Stimulated activated CD4-positive, alpha-beta T cell treated with anti-CD3 and anti-CD28 coated beads, Interleukin-12 subunit alpha, Interleukin-12 subunit beta, amount 100 ng/mL, for 48 hours (primary cell): ENCODE results near the gene SUPT4H1.

Experiments
- DNase-seq, 3 donors: peaks; one replicate each; pipeline ENCODE4 v3.0.0-alpha.2; 2020; ENCODE audit warnings: low read depth in 2 of 3, low spot score in 1 of 3

Gene SUPT4H1

GRCh38 chr17:58330997-58331814 is 20.8 kb downstream of the SUPT4H1 start:
- DNase-seq = peak in 1 of 3 donors; percentile 72

GRCh38 chr17:58330538-58330996 is 21.4 kb downstream of the SUPT4H1 start:
- DNase-seq = peak in 1 of 3 donors; percentile 48

GRCh38 chr17:58329810-58330537 is 22.0 kb downstream of the SUPT4H1 start:
- peak in 1 of 3 donors; percentile 54 for DNase-seq

- peak; percentile 84 to 90 (median 90) for DNase-seq
These were observed 22.8 kb downstream of the SUPT4H1 start for GRCh38 chr17:58329035-58329809.

GRCh38 chr17:58328195-58329034 is 23.6 kb downstream of the SUPT4H1 start, which contains the start of gene TSPOAP1:
Gene TSPOAP1, minus strand, starts transcription at chr17:58328795. Its CDS starts 875 bp downstream, at chr17:58327920.
- peak; percentile 84 to 90 (median 85) for DNase-seq

- peak in 1 of 3 donors; percentile 24 for DNase-seq
These were observed 24.4 kb downstream of the SUPT4H1 start for GRCh38 chr17:58327363-58328194.

- DNase-seq = no peak
These were observed 25.2 kb downstream of the SUPT4H1 start for GRCh38 chr17:58326609-58327362.

- no peak for DNase-seq
These were observed 26.0 kb downstream of the SUPT4H1 start for GRCh38 chr17:58325976-58326468.

GRCh38 chr17:58325289-58325726 is 26.7 kb downstream of the SUPT4H1 start:
- DNase-seq = no peak

GRCh38 chr17:58324409-58325288 is 27.4 kb downstream of the SUPT4H1 start:
- DNase-seq = no peak

- no peak for DNase-seq
These were observed 28.0 kb downstream of the SUPT4H1 start for GRCh38 chr17:58324056-58324408.

GRCh38 chr17:58323366-58324055 is 28.5 kb downstream of the SUPT4H1 start:
- DNase-seq = no peak

GRCh38 chr17:58322581-58323185 is 29.3 kb downstream of the SUPT4H1 start:
- no peak for DNase-seq

- DNase-seq = no peak
These were observed 30.2 kb downstream of the SUPT4H1 start for GRCh38 chr17:58321571-58322525.

GRCh38 chr17:58320570-58321323 is 31.3 kb downstream of the SUPT4H1 start:
- DNase-seq = no peak
